HG03097 (cell line): ENCODE measurements around the gene ASCC3.
"Not testable (repeated sequence)": the region's sequence is repeated elsewhere in the genome, so short reads cannot be mapped to it uniquely, and the experiment has no call there.

Source experiments
- ATAC-seq: cut with Tn5 transposase; IDR thresholded peaks from one replicate; pipeline ENCODE4 v1.9.1; 2021; ENCODE audit not compliant: unreplicated experiment, low FRiP score

Gene ASCC3

GRCh38 chr6:100880853-100881706 is at the start of gene ASCC3:
Gene ASCC3, minus strand, starts transcription at chr6:100881329. Its CDS starts 13,332 bp downstream, at chr6:100867997.
- peak; percentile 98 for ATAC-seq

- no peak for ATAC-seq
These were observed 44.6 kb upstream of the ASCC3 start for GRCh38 chr6:100925749-100926148.

- ATAC-seq = no peak
These were observed 43.6 kb upstream of the ASCC3 start for GRCh38 chr6:100924534-100925227.

- ATAC-seq = no peak
These were observed 42.5 kb upstream of the ASCC3 start for GRCh38 chr6:100923481-100924165.

- ATAC-seq = no peak
These were observed 39.0 kb upstream of the ASCC3 start for GRCh38 chr6:100920028-100920605.

- ATAC-seq = no peak
These were observed 37.0 kb upstream of the ASCC3 start for GRCh38 chr6:100918152-100918551.

GRCh38 chr6:100915876-100916275 is 34.7 kb upstream of the ASCC3 start:
- ATAC-seq = no peak

- ATAC-seq = no peak
These were observed 32.5 kb upstream of the ASCC3 start for GRCh38 chr6:100913400-100914276.

GRCh38 chr6:100906325-100906724 is 25.2 kb upstream of the ASCC3 start:
- ATAC-seq = no peak

- no peak for ATAC-seq
These were observed 23.9 kb upstream of the ASCC3 start for GRCh38 chr6:100905067-100905466.

- ATAC-seq = no peak
These were observed 23.2 kb upstream of the ASCC3 start for GRCh38 chr6:100904316-100904715.

- no peak for ATAC-seq
These were observed 20.5 kb upstream of the ASCC3 start for GRCh38 chr6:100901582-100901981.

GRCh38 chr6:100899202-100899601 is 18.1 kb upstream of the ASCC3 start:
- no peak for ATAC-seq

GRCh38 chr6:100897671-100898070 is 16.5 kb upstream of the ASCC3 start:
- no peak for ATAC-seq

GRCh38 chr6:100893743-100894142 is 12.6 kb upstream of the ASCC3 start:
- ATAC-seq = no peak

GRCh38 chr6:100892693-100893092 is 11.6 kb upstream of the ASCC3 start:
- no peak for ATAC-seq

- no peak for ATAC-seq
These were observed 11.0 kb upstream of the ASCC3 start for GRCh38 chr6:100892116-100892515.

GRCh38 chr6:100891079-100891478 is 9.9 kb upstream of the ASCC3 start:
- ATAC-seq = no peak

- not testable (repeated sequence) for ATAC-seq
These were observed 9.5 kb upstream of the ASCC3 start for GRCh38 chr6:100890646-100891045.

- ATAC-seq = no peak
These were observed 8.2 kb upstream of the ASCC3 start for GRCh38 chr6:100889351-100889750.
